Kidney (tissue), 14 donors: ENCODE measurements around the gene TBC1D8. TPM values are rescaled to one million over a fixed set of nuclear protein-coding genes. Genes with fewer than 3 reads are reported as not detected.

ENCODE experiments used
- DNase-seq, 5 donors: peaks; one replicate each; pipeline ENCODE4 v3.0.0-alpha.2; 2013 to 2020
- FAIRE-seq: peaks from 2 replicates; lab custom pipeline; 2012; peaks lifted over from hg19 to GRCh38; lab: Jason Lieb, UNC
- H3K27ac ChIP-seq, 2 donors: one replicate each; pipeline ENCODE4 v1.7.0; 2013; ENCODE audit warnings: low read depth in 2 of 2, low read length in 2 of 2, inconsistent platforms in 1 of 2
- H3K27me3 ChIP-seq: one replicate; pipeline ENCODE4 v1.7.1; 2013; ENCODE audit warnings: low read length, inconsistent platforms; ENCODE audit not compliant: control insufficient read depth, insufficient read depth
- H3K36me3 ChIP-seq, 3 donors: one replicate each; pipeline versions ENCODE4 v1.7.0 to v1.7.1; 2013; ENCODE audit warnings: low read length in 3 of 3, control low read depth in 1 of 3, inconsistent platforms in 1 of 3; ENCODE audit not compliant: insufficient read depth in 3 of 3, control insufficient read depth in 2 of 3
- H3K4me1 ChIP-seq, 3 donors: one replicate each; pipeline versions ENCODE4 v1.7.0 to v1.7.1; 2013; ENCODE audit warnings: low read length in 3 of 3, inconsistent platforms in 1 of 3, low read depth in 1 of 3; ENCODE audit not compliant: control insufficient read depth in 2 of 3, insufficient read depth in 2 of 3
- H3K4me3 ChIP-seq, 3 donors: one replicate each; pipeline versions ENCODE4 v1.7.0 to v1.8.1; 2013; ENCODE audit warnings: low read length in 3 of 3, control low read depth in 1 of 3, inconsistent platforms in 1 of 3
- H3K9ac ChIP-seq, 3 donors: one replicate each; pipeline versions ENCODE4 v1.7.0 to v1.7.1; 2013; ENCODE audit warnings: low read length in 3 of 3, control low read depth in 1 of 3, inconsistent platforms in 1 of 3
- H3K9me3 ChIP-seq, 3 donors: one replicate each; pipeline versions ENCODE4 v1.7.0 to v1.7.1; 2013; ENCODE audit warnings: low read length in 3 of 3, control low read depth in 1 of 3, inconsistent platforms in 1 of 3; ENCODE audit not compliant: control insufficient read depth in 2 of 3, insufficient read depth in 1 of 3
- CTCF ChIP-seq: IDR thresholded peaks from 3 replicates; pipeline ENCODE4 v1.5.1; 2012; ENCODE audit warnings: mild to moderate bottlenecking, moderate library complexity, borderline replicate concordance; ENCODE audit not compliant: insufficient read depth; ENCODE audit errors: extremely low read depth
- intact Hi-C: fragments of 100-400 bp; cut with DNase I; formaldehyde crosslinking; loops from one replicate; pipeline ENCODE4 v1.11.1; 2022
- polyA plus RNA-seq: library from polyadenylated mRNA; stranded (reverse); fragments of 350-450 nt; fragmentation: Illumina TruSeq; extraction: RNeasy Lipid Tissue Mini Kit (QIAGEN cat#74804); gene quantifications from one replicate; pipeline ENCODE4 v1.2.3, GENCODE V29; 2014; ENCODE audit warnings: low read depth, low replicate concordance; ENCODE audit not compliant: insufficient read depth
- total RNA-seq: library from RNA; stranded (reverse); fragmentation: NEBNext Ultra II Directional; extraction: Animal tissue kit (Norgen Biotek cat#: 25700); gene quantifications from one replicate; pipeline ENCODE4 v1.2.1, GENCODE V29; 2021
- donor health status: control.
- donor health status: control.
- donor health status: control.
- donor health status: control.
- donor health status: control.
- donor health status: DM: yes; HTN: yes; CAD: no.
- donor health status: Normal renal cell carcinoma (clear cell type).

The TBC1D8 gene
- total and polyA plus RNA-seq, 2 donors from 2014 or later: 7.4 to 47.9 TPM

- DNase-seq (no peak), FAIRE-seq (no peak)
- no peak overlapping the region for H3K4me3 ChIP-seq
- H3K36me3 ChIP-seq: peaks cover 0 to 9% (median 7%) of the 10 kb centered on the region in 3 donors
- H3K9me3 ChIP-seq: no peaks in the 10 kb centered on the region
- no peak for TF ChIP-seq CTCF
- H3K4me1 ChIP-seq: no peaks in the 10 kb centered on the region
- no peaks in the 10 kb centered on the region for H3K27me3 ChIP-seq
- no peak overlapping the region for H3K9ac ChIP-seq
- intact Hi-C loops: no loop called here
- H3K27ac ChIP-seq: no peak overlapping the region
These were observed 155.7 kb downstream of the TBC1D8 start for GRCh38 chr2:100995309-100996075.

- TF ChIP-seq CTCF: no peak
- no peak for DNase-seq
- Histone ChIP-seq H3K4me3 (no peak overlapping the region), H3K4me1 (no peaks in the 10 kb centered on the region), H3K9ac (no peak overlapping the region), H3K27me3 (no peaks in the 10 kb centered on the region), H3K27ac (no peak overlapping the region), H3K36me3 (peaks cover 0 to 9% (median 7%) of the 10 kb centered on the region in 3 donors), H3K9me3 (no peaks in the 10 kb centered on the region)
- intact Hi-C loops: no loop called here
- no peak for FAIRE-seq
These were observed 157.9 kb downstream of the TBC1D8 start for GRCh38 chr2:100993294-100993693.

GRCh38 chr2:100992262-100992661 lies 158.9 kb downstream of the TBC1D8 start:
- TF ChIP-seq CTCF: no peak
- H3K27me3 ChIP-seq: no peaks in the 10 kb centered on the region
- H3K4me3 ChIP-seq: no peak overlapping the region
- no peaks in the 10 kb centered on the region for H3K4me1 ChIP-seq
- no peaks in the 10 kb centered on the region for H3K9me3 ChIP-seq
- no peak overlapping the region for H3K9ac ChIP-seq
- FAIRE-seq (no peak), DNase-seq (no peak)
- no peak overlapping the region for H3K27ac ChIP-seq
- peaks cover 0 to 12% (median 7%) of the 10 kb centered on the region in 3 donors for H3K36me3 ChIP-seq
- intact Hi-C loops: no loop called here

GRCh38 chr2:100991404-100991773 lies 159.8 kb downstream of the TBC1D8 start:
- Histone ChIP-seq H3K9ac (no peak overlapping the region), H3K27me3 (no peaks in the 10 kb centered on the region), H3K4me3 (no peak overlapping the region), H3K27ac (no peak overlapping the region), H3K9me3 (no peaks in the 10 kb centered on the region), H3K36me3 (peaks cover 0 to 12% (median 7%) of the 10 kb centered on the region in 3 donors), H3K4me1 (no peaks in the 10 kb centered on the region)
- DNase-seq (no peak), FAIRE-seq (no peak)
- no peak for TF ChIP-seq CTCF
- intact Hi-C loops: no loop called here
